WTC11 (cell line): ENCODE data around the gene ELOVL2. TPM values are rescaled to one million over a fixed set of nuclear protein-coding genes. Genes with fewer than 3 reads are reported as not detected.

Source experiments
- ATAC-seq: fragments of 200-7000 bp; cut with Tn5 transposase; 2 replicates; pipeline ENCODE4 v1.10.0; 2021; ENCODE audit warnings: mild to moderate bottlenecking, moderate library complexity
- CTCF ChIA-PET: fragments of 300-600 bp; sonication (Branson Sonifier 250); formaldehyde crosslinking; loops from one replicate; lab custom pipeline; 2021; ENCODE audit warnings: antibody characterized with exemption; lab: Charles Lee
- POLR2A ChIA-PET: fragments of 350-600 bp; sonication (Branson Sonifier 250); formaldehyde crosslinking; loops from one replicate; lab custom pipeline; 2021; ENCODE audit warnings: antibody characterized with exemption; lab: Charles Lee
- DNase-seq: peaks from one replicate; pipeline ENCODE4 v3.0.0; 2021; ENCODE audit warnings: low spot score
- H3K27ac Mint-ChIP-seq: 2 replicates; pipeline ENCODE4 v1.8.0; 2021; ENCODE audit warnings: mixed read lengths
- H3K27me3 Mint-ChIP-seq: 2 replicates; pipeline ENCODE4 v1.8.0; 2021; ENCODE audit warnings: low read depth, mild to moderate bottlenecking, moderate library complexity, mixed read lengths
- H3K36me3 Mint-ChIP-seq: 2 replicates; pipeline ENCODE4 v1.8.0; 2021; ENCODE audit warnings: mixed read lengths
- H3K4me1 Mint-ChIP-seq: 2 replicates; pipeline ENCODE4 v1.8.0; 2022; ENCODE audit warnings: mixed read lengths
- H3K4me3 Mint-ChIP-seq: 2 replicates; pipeline ENCODE4 v1.8.0; 2021; ENCODE audit warnings: mild to moderate bottlenecking, moderate library complexity, mixed read lengths
- H3K9me3 Mint-ChIP-seq: 2 replicates; pipeline ENCODE4 v1.8.0; 2021; ENCODE audit warnings: mixed read lengths
- ATF2 ChIP-seq: sonication (generic); formaldehyde crosslinking; IDR thresholded peaks from 2 replicates; pipeline ENCODE4 v1.8.1; 2022; ENCODE audit warnings: low read depth, missing genetic modification reagents, borderline replicate concordance
- CBFB ChIP-seq: sonication (generic); formaldehyde crosslinking; IDR thresholded peaks from 2 replicates; pipeline ENCODE4 v1.8.1; 2022; ENCODE audit warnings: mild to moderate bottlenecking, low read depth, missing genetic modification reagents
- CDX4 ChIP-seq: fragments of 250-450 bp; sonication (Bioruptor Pico); IDR thresholded peaks from 2 replicates; pipeline ENCODE4 v1.9.0; 2021; ENCODE audit warnings: moderate library complexity, mild to moderate bottlenecking, inconsistent platforms, borderline replicate concordance
- CREM ChIP-seq: sonication (generic); formaldehyde crosslinking; IDR thresholded peaks from 2 replicates; pipeline ENCODE4 v1.8.1; 2022; ENCODE audit warnings: mild to moderate bottlenecking, missing genetic modification reagents, moderate library complexity
- ELF4 ChIP-seq: sonication (generic); formaldehyde crosslinking; IDR thresholded peaks from 2 replicates; pipeline ENCODE4 v1.8.1; 2022; ENCODE audit warnings: low read depth, mild to moderate bottlenecking, moderate library complexity, missing genetic modification reagents
- FOXP1 ChIP-seq: sonication (generic); formaldehyde crosslinking; IDR thresholded peaks from 2 replicates; pipeline ENCODE4 v1.8.0; 2022; ENCODE audit warnings: missing genetic modification reagents, mild to moderate bottlenecking, moderate library complexity, borderline replicate concordance
- GABPB1 ChIP-seq: sonication (generic); formaldehyde crosslinking; IDR thresholded peaks from 2 replicates; pipeline ENCODE4 v1.8.1; 2023; ENCODE audit warnings: mild to moderate bottlenecking, missing genetic modification reagents
- IRF2 ChIP-seq: sonication (generic); formaldehyde crosslinking; IDR thresholded peaks from 2 replicates; pipeline ENCODE4 v1.8.0; 2022; ENCODE audit warnings: low read depth, missing genetic modification reagents, borderline replicate concordance
- MXD4 ChIP-seq: fragments of 250-450 bp; sonication (Bioruptor Pico); IDR thresholded peaks from 2 replicates; pipeline ENCODE4 v1.8.0; 2021; ENCODE audit warnings: mild to moderate bottlenecking, moderate library complexity, borderline replicate concordance
- NFYB ChIP-seq: sonication (generic); formaldehyde crosslinking; conservative IDR thresholded peaks from 2 replicates; pipeline ENCODE4 v1.8.0; 2022; ENCODE audit warnings: low read depth, missing genetic modification reagents
- PREB ChIP-seq: sonication (generic); formaldehyde crosslinking; IDR thresholded peaks from 2 replicates; pipeline ENCODE4 v1.8.1; 2022; ENCODE audit warnings: mild to moderate bottlenecking, missing genetic modification reagents, moderate library complexity, borderline replicate concordance
- TCF7 ChIP-seq: sonication (generic); formaldehyde crosslinking; IDR thresholded peaks from 2 replicates; pipeline ENCODE4 v1.8.0; 2022; ENCODE audit warnings: mild to moderate bottlenecking, low read depth, missing genetic modification reagents, moderate library complexity
- ZNF423 ChIP-seq: fragments of 250-450 bp; sonication (Bioruptor Pico); IDR thresholded peaks from 2 replicates; pipeline ENCODE4 v2.1.2; 2022; ENCODE audit warnings: mild to moderate bottlenecking, moderate library complexity
- total RNA-seq: library from RNA; stranded (reverse); gene quantifications from 3 replicates; pipeline ENCODE4 v1.2.3, GENCODE V29; 2021
- TF ChIP-seq, protein P1 (sequence below): sonication (generic); formaldehyde crosslinking; IDR thresholded peaks from 2 replicates; pipeline ENCODE4 v1.8.0; 2022; ENCODE audit warnings: mild to moderate bottlenecking, missing genetic modification reagents
- TF ChIP-seq, protein P2 (sequence below): sonication (generic); formaldehyde crosslinking; IDR thresholded peaks from 2 replicates; pipeline ENCODE4 v1.8.0; 2022; ENCODE audit warnings: mild to moderate bottlenecking, missing genetic modification reagents
- TF ChIP-seq, protein P3 (sequence below): fragments of 250-450 bp; sonication (Bioruptor Pico); IDR thresholded peaks from 2 replicates; pipeline ENCODE4 v1.9.0; 2021; ENCODE audit warnings: mild to moderate bottlenecking, borderline replicate concordance

The ELOVL2 gene
- total RNA-seq, 1 experiment from 2014 or later, result 2.0 TPM

DNA sequence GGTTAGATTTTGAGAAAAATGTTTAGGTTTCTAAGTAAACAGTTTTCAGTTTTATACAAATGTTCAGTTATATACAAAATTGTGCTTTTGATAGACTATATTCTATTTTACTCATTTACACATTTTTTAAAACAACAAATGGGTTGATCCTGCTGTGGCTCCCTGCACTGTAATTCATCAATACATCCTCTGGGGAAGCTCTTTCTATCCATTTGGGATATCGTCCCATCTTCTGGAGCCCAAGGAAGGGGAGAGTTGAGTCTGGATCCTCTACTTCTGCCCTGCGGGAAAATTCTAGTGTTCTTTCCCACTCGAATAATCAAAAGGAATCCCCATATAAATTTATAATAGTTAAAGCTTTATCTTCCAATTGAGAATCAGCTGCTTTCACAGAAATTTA, 82.3 kb downstream of the ELOVL2 start (continued):
- TF ChIP-seq ATF2 (CRISPR knock-in tag) (no peak), IRF2 (no peak), ELF4 (CRISPR knock-in tag) (no peak)

DNA sequence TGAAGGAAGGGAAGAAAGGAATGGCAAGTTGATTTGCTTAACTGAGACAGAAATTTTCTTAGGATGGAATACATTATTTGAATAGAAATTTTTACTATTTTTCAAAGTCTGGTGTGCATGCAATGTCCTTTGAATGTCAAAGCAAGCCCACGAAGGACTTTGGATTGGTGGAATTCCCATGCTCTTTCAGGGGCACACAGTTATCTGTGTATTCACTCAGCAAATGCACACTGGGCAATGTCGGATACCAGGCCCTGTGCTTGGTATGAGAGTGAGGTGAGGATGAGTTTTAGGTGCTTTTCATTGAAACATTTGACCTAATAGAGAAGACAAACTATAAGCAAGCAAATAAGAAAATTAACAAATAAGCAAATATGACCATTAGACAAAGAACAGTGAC, 83.9 kb downstream of the ELOVL2 start:
- TF ChIP-seq CREM (CRISPR knock-in tag), result no peak
- TF ChIP-seq NFYB (CRISPR knock-in tag), result no peak
- TF ChIP-seq FOXP1 (CRISPR knock-in tag), result no peak
- TF ChIP-seq, protein P1, sequence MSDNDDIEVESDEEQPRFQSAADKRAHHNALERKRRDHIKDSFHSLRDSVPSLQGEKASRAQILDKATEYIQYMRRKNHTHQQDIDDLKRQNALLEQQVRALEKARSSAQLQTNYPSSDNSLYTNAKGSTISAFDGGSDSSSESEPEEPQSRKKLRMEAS (CRISPR knock-in tag), result no peak
- TF ChIP-seq PREB (CRISPR knock-in tag), result no peak
- ChIA-PET CTCF (interaction anchor here (0.6 to 1.1 kb wide), 2 partner anchors 9 to 813 kb away, joined by 3 read pairs; no protein-coding TSS in a partner anchor), POLR2A (interaction anchor here (0.7 kb wide), 1 partner anchor 105 kb away, joined by 5 read pairs; no protein-coding TSS in a partner anchor)
- peaks cover 69% of the 10 kb centered on the region for H3K27me3 Mint-ChIP-seq
- ATAC-seq (no peak), DNase-seq (no peak)
- H3K27ac Mint-ChIP-seq, result no peak overlapping the region
- H3K9me3 Mint-ChIP-seq, result peaks cover 2% of the 10 kb centered on the region
- H3K4me3 Mint-ChIP-seq, result no peak overlapping the region
- H3K4me1 Mint-ChIP-seq, result peaks cover 13% of the 10 kb centered on the region
- H3K36me3 Mint-ChIP-seq, result peaks cover 5% of the 10 kb centered on the region

GRCh38 chr6:10957414-10957886, 86.7 kb downstream of the ELOVL2 start:
- TF ChIP-seq, protein P2, sequence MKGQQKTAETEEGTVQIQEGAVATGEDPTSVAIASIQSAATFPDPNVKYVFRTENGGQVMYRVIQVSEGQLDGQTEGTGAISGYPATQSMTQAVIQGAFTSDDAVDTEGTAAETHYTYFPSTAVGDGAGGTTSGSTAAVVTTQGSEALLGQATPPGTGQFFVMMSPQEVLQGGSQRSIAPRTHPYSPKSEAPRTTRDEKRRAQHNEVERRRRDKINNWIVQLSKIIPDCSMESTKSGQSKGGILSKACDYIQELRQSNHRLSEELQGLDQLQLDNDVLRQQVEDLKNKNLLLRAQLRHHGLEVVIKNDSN (CRISPR knock-in tag), result no peak
- TF ChIP-seq MXD4 (CRISPR knock-in tag) (no peak), CBFB (CRISPR knock-in tag) (no peak), ZNF423 (no peak), GABPB1 (CRISPR knock-in tag) (peak; percentile 65; the same call in 1 of the 2 replicates), CDX4 (no peak), TCF7 (CRISPR knock-in tag) (no peak)
- TF ChIP-seq, protein P3, sequence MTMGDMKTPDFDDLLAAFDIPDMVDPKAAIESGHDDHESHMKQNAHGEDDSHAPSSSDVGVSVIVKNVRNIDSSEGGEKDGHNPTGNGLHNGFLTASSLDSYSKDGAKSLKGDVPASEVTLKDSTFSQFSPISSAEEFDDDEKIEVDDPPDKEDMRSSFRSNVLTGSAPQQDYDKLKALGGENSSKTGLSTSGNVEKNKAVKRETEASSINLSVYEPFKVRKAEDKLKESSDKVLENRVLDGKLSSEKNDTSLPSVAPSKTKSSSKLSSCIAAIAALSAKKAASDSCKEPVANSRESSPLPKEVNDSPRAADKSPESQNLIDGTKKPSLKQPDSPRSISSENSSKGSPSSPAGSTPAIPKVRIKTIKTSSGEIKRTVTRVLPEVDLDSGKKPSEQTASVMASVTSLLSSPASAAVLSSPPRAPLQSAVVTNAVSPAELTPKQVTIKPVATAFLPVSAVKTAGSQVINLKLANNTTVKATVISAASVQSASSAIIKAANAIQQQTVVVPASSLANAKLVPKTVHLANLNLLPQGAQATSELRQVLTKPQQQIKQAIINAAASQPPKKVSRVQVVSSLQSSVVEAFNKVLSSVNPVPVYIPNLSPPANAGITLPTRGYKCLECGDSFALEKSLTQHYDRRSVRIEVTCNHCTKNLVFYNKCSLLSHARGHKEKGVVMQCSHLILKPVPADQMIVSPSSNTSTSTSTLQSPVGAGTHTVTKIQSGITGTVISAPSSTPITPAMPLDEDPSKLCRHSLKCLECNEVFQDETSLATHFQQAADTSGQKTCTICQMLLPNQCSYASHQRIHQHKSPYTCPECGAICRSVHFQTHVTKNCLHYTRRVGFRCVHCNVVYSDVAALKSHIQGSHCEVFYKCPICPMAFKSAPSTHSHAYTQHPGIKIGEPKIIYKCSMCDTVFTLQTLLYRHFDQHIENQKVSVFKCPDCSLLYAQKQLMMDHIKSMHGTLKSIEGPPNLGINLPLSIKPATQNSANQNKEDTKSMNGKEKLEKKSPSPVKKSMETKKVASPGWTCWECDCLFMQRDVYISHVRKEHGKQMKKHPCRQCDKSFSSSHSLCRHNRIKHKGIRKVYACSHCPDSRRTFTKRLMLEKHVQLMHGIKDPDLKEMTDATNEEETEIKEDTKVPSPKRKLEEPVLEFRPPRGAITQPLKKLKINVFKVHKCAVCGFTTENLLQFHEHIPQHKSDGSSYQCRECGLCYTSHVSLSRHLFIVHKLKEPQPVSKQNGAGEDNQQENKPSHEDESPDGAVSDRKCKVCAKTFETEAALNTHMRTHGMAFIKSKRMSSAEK (CRISPR knock-in tag), result no peak
- no peaks in the 10 kb centered on the region for H3K36me3 Mint-ChIP-seq
- H3K4me1 Mint-ChIP-seq, result peaks cover 12% of the 10 kb centered on the region
- POLR2A ChIA-PET, result no interaction called here
- CTCF ChIA-PET, result interaction anchor here (1.2 kb wide), 1 partner anchor 111 kb away, joined by 5 read pairs; no protein-coding TSS in a partner anchor
- H3K9me3 Mint-ChIP-seq, result no peaks in the 10 kb centered on the region
- DNase-seq, result no peak
- no peak overlapping the region for H3K27ac Mint-ChIP-seq
- H3K4me3 Mint-ChIP-seq, result no peak overlapping the region
- no peak for ATAC-seq
- peaks cover 48% of the 10 kb centered on the region for H3K27me3 Mint-ChIP-seq
